Right cardiac atrium (tissue), 5 donors: Measurements from ENCODE around the gene PLCB1. TPM values are rescaled to one million over a fixed set of nuclear protein-coding genes. Genes with fewer than 3 reads are reported as not detected.

Source experiments
- ATAC-seq, 2 donors: fragments of 200-7000 bp; cut with Tn5 transposase; one replicate each; pipeline versions ENCODE4 v1.8.0 to v1.9.1; 2020; ENCODE audit warnings: moderate library complexity in 2 of 2, mild to moderate bottlenecking in 1 of 2
- DNase-seq, 3 donors: peaks; one replicate each; pipeline ENCODE4 v3.0.0-alpha.2; 2020
- H3K27ac ChIP-seq: one replicate; pipeline ENCODE4 v1.5.1; 2013; ENCODE audit warnings: mild to moderate bottlenecking, low read length, control low read depth, moderate library complexity
- H3K27me3 ChIP-seq: one replicate; pipeline ENCODE4 v1.6.1; 2013; ENCODE audit not compliant: control insufficient read depth, insufficient read depth
- H3K4me1 ChIP-seq: one replicate; pipeline ENCODE4 v1.6.1; 2013; ENCODE audit warnings: low read length; ENCODE audit not compliant: control insufficient read depth, insufficient read depth
- H3K4me3 ChIP-seq: one replicate; pipeline ENCODE4 v1.5.1; 2013; ENCODE audit warnings: low read length, control low read depth
- H3K9me3 ChIP-seq: one replicate; pipeline ENCODE4 v1.6.1; 2013; ENCODE audit warnings: low read length; ENCODE audit not compliant: control insufficient read depth
- WGBS: extraction: QIAGEN DNeasy Blood & Tissue Kit; methylation state at CpG from one replicate; pipeline ENCODE4 v1.1.7; 2013; 5-methylcytosine and 5-hydroxymethylcytosine counted together
- intact Hi-C, 4 donors: fragments of 100-400 bp; cut with DNase I; formaldehyde crosslinking; loops; one replicate each; pipeline versions ENCODE4 v1.11.0 to v1.14.0; 2022 to 2023
- polyA plus RNA-seq: library from polyadenylated mRNA; stranded (reverse); fragments of 200-250 nt; gene quantifications from one replicate; pipeline ENCODE4 v1.2.3, GENCODE V29; 2013
- total RNA-seq, 4 donors: library from RNA; stranded (reverse); fragmentation: NEBNext Ultra II Directional; extraction: Animal tissue kit (Norgen Biotek cat#: 25700); gene quantifications; one replicate each; pipeline ENCODE4 v1.2.1, GENCODE V29; 2021
- donor health status: healthy with polysubstance abuse.
- donor health status: DM: no; HTN: yes; CAD: no.
- donor health status: DM: no; HTN: no; CAD: no.
- donor health status: DM: no; HTN: yes; CAD: no; lungs with severe emphysema.
- donor health status: DM: yes; HTN: yes; CAD: no.

Gene PLCB1
- total and polyA plus RNA-seq, 5 donors = 7.6 to 20.3 (median 11.6) TPM

GRCh38 chr20:8932192-8933165, 800.4 kb downstream of the PLCB1 start:
- H3K4me3 ChIP-seq = no peak overlapping the region
- H3K4me1 ChIP-seq = peaks cover 3% of the 10 kb centered on the region
- ATAC-seq (peak in 1 of 2 donors; percentile 28), DNase-seq (no peak)
- WGBS = 55% methylated on average over 3 of the region's 3 CpGs
- intact Hi-C loops = no loop called here
- no peaks in the 10 kb centered on the region for H3K27me3 ChIP-seq
- H3K9me3 ChIP-seq = no peaks in the 10 kb centered on the region
- H3K27ac ChIP-seq = no peak overlapping the region

GRCh38 chr20:8933381-8933807, 801.3 kb downstream of the PLCB1 start:
- 28% methylated on average over 1 of the region's 1 CpG for WGBS
- Histone ChIP-seq H3K4me1 (peaks cover 3% of the 10 kb centered on the region), H3K9me3 (no peaks in the 10 kb centered on the region), H3K27ac (no peak overlapping the region), H3K27me3 (no peaks in the 10 kb centered on the region), H3K4me3 (no peak overlapping the region)
- DNase-seq (peak in 2 of 3 donors; percentile 24 to 60), ATAC-seq (peak; percentile 66 to 81)
- intact Hi-C loops = no loop called here

GRCh38 chr20:8934362-8934761, 802.3 kb downstream of the PLCB1 start:
- DNase-seq (no peak), ATAC-seq (no peak)
- H3K27me3 ChIP-seq = no peaks in the 10 kb centered on the region
- peaks cover 3% of the 10 kb centered on the region for H3K4me1 ChIP-seq
- no peak overlapping the region for H3K4me3 ChIP-seq
- no peak overlapping the region for H3K27ac ChIP-seq
- intact Hi-C loops = no loop called here
- H3K9me3 ChIP-seq = no peaks in the 10 kb centered on the region
- WGBS = 82% methylated on average over 4 of the region's 4 CpGs

Other genes starting within 250 kb of the PLCB1 start
- not detected for gene HAO1, start 191.8 kb upstream of the PLCB1 start, total RNA-seq
- not detected for gene HAO1, start 191.8 kb upstream of the PLCB1 start, polyA plus RNA-seq
- gene TMX4, start 112.5 kb upstream of the PLCB1 start, total RNA-seq = 100 to 1,000 TPM; 194 to 220 (median 209) TPM
- gene TMX4, start 112.5 kb upstream of the PLCB1 start, polyA plus RNA-seq = 77.1 TPM